Spleen (tissue), 11 donors: ENCODE results near the gene ASCC3. TPM values are rescaled to one million over a fixed set of nuclear protein-coding genes. Genes with fewer than 3 reads are reported as not detected.

ENCODE experiments used
- DNase-seq: peaks from one replicate; pipeline ENCODE4 v3.0.0-alpha.2; 2020
- H3K27ac ChIP-seq, 8 donors: fragments of 200-600 bp; sonication (generic) in 7 of 8; 1 replicate in 4 of 8; 2 replicates in 4 of 8; pipeline versions ENCODE4 v1.5.0 to v1.8.0; 2016 to 2021; ENCODE audit warnings: inconsistent platforms in 4 of 8, mild to moderate bottlenecking in 4 of 8, moderate library complexity in 1 of 8
- H3K27me3 ChIP-seq, 7 donors: fragments of 200-600 bp; sonication (generic) in 6 of 7; replicated peaks in 1 of 7; 1 replicate in 4 of 7; 2 replicates in 3 of 7; pipeline versions ENCODE4 v1.5.0 to v1.8.0; 2016 to 2021; ENCODE audit warnings: inconsistent platforms in 3 of 7, mild to moderate bottlenecking in 1 of 7
- H3K36me3 ChIP-seq, 6 donors: fragments of 200-600 bp; sonication (generic) in 5 of 6; 1 replicate in 4 of 6; 2 replicates in 2 of 6; pipeline versions ENCODE4 v1.5.0 to v1.8.0; 2016 to 2021; ENCODE audit warnings: inconsistent platforms in 2 of 6
- H3K4me1 ChIP-seq, 6 donors: fragments of 200-600 bp; sonication (generic) in 5 of 6; 1 replicate in 3 of 6; 2 replicates in 3 of 6; pipeline versions ENCODE4 v1.5.0 to v1.8.0; 2016 to 2021; ENCODE audit warnings: inconsistent platforms in 3 of 6
- H3K4me3 ChIP-seq, 8 donors: fragments of 200-600 bp; sonication (generic) in 7 of 8; 1 replicate in 4 of 8; 2 replicates in 4 of 8; pipeline versions ENCODE4 v1.5.0 to v1.8.0; 2016 to 2021; ENCODE audit warnings: inconsistent platforms in 4 of 8, mild to moderate bottlenecking in 4 of 8, moderate library complexity in 2 of 8
- H3K9me3 ChIP-seq, 8 donors: fragments of 200-600 bp; sonication (generic) in 7 of 8; 1 replicate in 4 of 8; 2 replicates in 4 of 8; pipeline versions ENCODE4 v1.5.0 to v1.8.0; 2016 to 2021; ENCODE audit warnings: inconsistent platforms in 4 of 8
- POLR2A ChIP-seq, 3 donors: fragments of 450-650 bp; IDR thresholded peaks; one replicate each; pipeline ENCODE4 v1.5.1; 2017; ENCODE audit warnings: antibody characterized with exemption in 3 of 3, mild to moderate bottlenecking in 1 of 3
- POLR2AphosphoS5 ChIP-seq, 3 donors: sonication (generic); formaldehyde crosslinking; IDR thresholded peaks; one replicate each; pipeline ENCODE4 v1.5.1; 2017; ENCODE audit warnings: antibody characterized with exemption in 3 of 3
- WGBS, 5 donors: extraction: QIAGEN DNeasy Blood & Tissue Kit in 3 of 5; methylation state at CpG; one replicate each; pipeline versions ENCODE4 v1.1.5 to v1.1.7; 2013 to 2018; 5-methylcytosine and 5-hydroxymethylcytosine counted together
- intact Hi-C: fragments of 100-400 bp; cut with DNase I; formaldehyde crosslinking; loops from one replicate; pipeline ENCODE4 v1.15.0; 2023; ENCODE audit warnings: low total_unique reads
- polyA plus RNA-seq, 3 donors: library from polyadenylated mRNA; stranded (reverse); fragments of 200-250 nt; gene quantifications; one replicate each; pipeline ENCODE4 v1.2.1, GENCODE V29; 2013
- total RNA-seq, 7 donors: library from RNA; depleted of rRNA in 3 of 7; stranded (reverse); fragments of >200 nt in 3 of 7; fragmentation: NEBNext Ultra II Directional in 4 of 7; extraction: Animal tissue kit (Norgen Biotek cat#: 25700) in 4 of 7; gene quantifications; one replicate each; pipeline versions ENCODE4 v1.1.0 to v1.2.1, GENCODE V29; 2016 to 2021
- TF ChIP-seq, protein P1 (sequence below), 11 experiments: fragments of 200-600 bp in 7 of 11; fragments of 450-650 bp in 4 of 11; sonication (generic) in 4 of 11; IDR thresholded peaks in 8 of 11; conservative IDR thresholded peaks in 3 of 11; 1 replicate in 7 of 11; 2 replicates in 4 of 11; pipeline versions ENCODE4 v1.4.0 to v1.8.0; 2016 to 2021; ENCODE audit warnings: antibody characterized with exemption in 11 of 11, inconsistent platforms in 4 of 11, mild to moderate bottlenecking in 1 of 11
- donor health status: healthy with polysubstance abuse.
- donor health status: DM: no; HTN: no; CAD: no; lungs with moderate emphysema.
- donor health status: DM: no; HTN: no; CAD: no.
- donor health status: Bipolar disorder and iron deficiency.
- donor health status: healthy.
- donor health status: DM: no; HTN: no; CAD: no.
- donor health status: DM: yes; HTN: yes; CAD: no.

The ASCC3 gene
- total and polyA plus RNA-seq, 10 donors, result 7.9 to 52.4 (median 40.8) TPM

DNA sequence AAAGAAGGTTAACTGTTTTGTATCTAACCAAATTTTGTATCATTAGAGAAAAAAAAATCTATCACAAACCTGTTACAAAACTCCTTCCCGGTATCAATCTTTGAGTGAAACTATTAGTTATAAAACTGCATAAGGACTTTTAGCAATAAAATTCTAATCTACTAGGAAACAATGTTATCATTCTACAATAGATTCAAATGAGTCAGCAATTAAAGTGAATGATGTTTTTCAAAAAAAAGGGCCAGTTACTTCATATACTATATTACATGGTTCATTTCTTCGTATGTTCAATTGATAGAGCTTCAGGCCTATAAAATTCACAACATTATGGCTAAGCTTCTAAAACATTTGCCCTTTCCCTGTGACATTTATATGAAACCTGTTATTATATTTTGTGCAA lies 15.6 kb downstream of the ASCC3 start:
- Histone ChIP-seq H3K27ac (no peak overlapping the region), H3K9me3 (no peaks in the 10 kb centered on the region), H3K27me3 (no peaks in the 10 kb centered on the region), H3K4me1 (no peaks in the 10 kb centered on the region), H3K36me3 (peaks cover 0 to 74% (median 24%) of the 10 kb centered on the region in 6 donors), H3K4me3 (no peak overlapping the region)
- TF ChIP-seq POLR2A (IDR thresholded peaks at IDR 0.05) (no peak), POLR2AphosphoS5 (IDR thresholded peaks at IDR 0.05) (no peak)
- TF ChIP-seq, protein P1, sequence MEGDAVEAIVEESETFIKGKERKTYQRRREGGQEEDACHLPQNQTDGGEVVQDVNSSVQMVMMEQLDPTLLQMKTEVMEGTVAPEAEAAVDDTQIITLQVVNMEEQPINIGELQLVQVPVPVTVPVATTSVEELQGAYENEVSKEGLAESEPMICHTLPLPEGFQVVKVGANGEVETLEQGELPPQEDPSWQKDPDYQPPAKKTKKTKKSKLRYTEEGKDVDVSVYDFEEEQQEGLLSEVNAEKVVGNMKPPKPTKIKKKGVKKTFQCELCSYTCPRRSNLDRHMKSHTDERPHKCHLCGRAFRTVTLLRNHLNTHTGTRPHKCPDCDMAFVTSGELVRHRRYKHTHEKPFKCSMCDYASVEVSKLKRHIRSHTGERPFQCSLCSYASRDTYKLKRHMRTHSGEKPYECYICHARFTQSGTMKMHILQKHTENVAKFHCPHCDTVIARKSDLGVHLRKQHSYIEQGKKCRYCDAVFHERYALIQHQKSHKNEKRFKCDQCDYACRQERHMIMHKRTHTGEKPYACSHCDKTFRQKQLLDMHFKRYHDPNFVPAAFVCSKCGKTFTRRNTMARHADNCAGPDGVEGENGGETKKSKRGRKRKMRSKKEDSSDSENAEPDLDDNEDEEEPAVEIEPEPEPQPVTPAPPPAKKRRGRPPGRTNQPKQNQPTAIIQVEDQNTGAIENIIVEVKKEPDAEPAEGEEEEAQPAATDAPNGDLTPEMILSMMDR (IDR thresholded peaks at IDR 0.05 in 8 of 11, conservative IDR thresholded peaks at IDR 0.05 in 3 of 11), result no peak
- WGBS, 5 donors, result 94 to 98% (median 96%) methylated on average over 2 of the region's 2 CpGs
- intact Hi-C loops, result no loop called here
- no peak for DNase-seq

DNA sequence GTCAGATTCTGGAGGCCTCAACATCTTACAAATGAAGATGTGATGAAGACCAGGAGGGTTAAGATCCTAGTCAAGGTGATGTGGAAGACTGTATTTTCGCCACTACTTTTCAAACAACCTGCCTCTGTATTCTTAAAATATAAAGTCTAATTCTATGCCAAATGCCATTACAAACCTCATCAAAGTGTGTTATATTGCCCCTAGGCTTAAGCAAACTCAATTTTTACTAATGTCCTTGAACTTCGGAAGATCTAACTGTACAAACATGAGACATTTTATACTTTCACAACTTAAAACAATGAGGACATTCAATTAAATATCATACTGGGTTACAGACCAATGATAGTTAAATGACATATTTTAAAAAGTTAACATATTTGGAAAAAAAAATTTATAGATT lies 19.1 kb downstream of the ASCC3 start:
- H3K4me3 ChIP-seq, result no peak overlapping the region
- intact Hi-C loops, result no loop called here
- 93 to 99% (median 94%) methylated on average over 2 of the region's 2 CpGs for WGBS, 5 donors
- TF ChIP-seq POLR2A (IDR thresholded peaks at IDR 0.05), result no peak
- TF ChIP-seq POLR2AphosphoS5 (IDR thresholded peaks at IDR 0.05), result no peak
- TF ChIP-seq, protein P1 (IDR thresholded peaks at IDR 0.05 in 8 of 11, conservative IDR thresholded peaks at IDR 0.05 in 3 of 11), result no peak
- peaks cover 0 to 7% (median 2%) of the 10 kb centered on the region in 8 donors for H3K9me3 ChIP-seq
- H3K4me1 ChIP-seq, result no peaks in the 10 kb centered on the region
- no peaks in the 10 kb centered on the region for H3K27me3 ChIP-seq
- H3K27ac ChIP-seq, result no peak overlapping the region
- no peak for DNase-seq
- peaks cover 2 to 97% (median 21%) of the 10 kb centered on the region in 6 donors for H3K36me3 ChIP-seq

GRCh38 chr6:100856146-100856545 lies 25.0 kb downstream of the ASCC3 start:
- H3K36me3 ChIP-seq, result peaks cover 0 to 58% (median 8%) of the 10 kb centered on the region in 6 donors
- no peak overlapping the region for H3K4me3 ChIP-seq
- TF ChIP-seq POLR2A (IDR thresholded peaks at IDR 0.05) (no peak), POLR2AphosphoS5 (IDR thresholded peaks at IDR 0.05) (no peak)
- TF ChIP-seq, protein P1 (IDR thresholded peaks at IDR 0.05 in 8 of 11, conservative IDR thresholded peaks at IDR 0.05 in 3 of 11), result no peak
- intact Hi-C loops, result no loop called here
- no peaks in the 10 kb centered on the region for H3K4me1 ChIP-seq
- peaks cover 0 to 22% (median 16%) of the 10 kb centered on the region in 8 donors for H3K9me3 ChIP-seq
- no peak overlapping the region for H3K27ac ChIP-seq
- H3K27me3 ChIP-seq, result no peaks in the 10 kb centered on the region
- no peak for DNase-seq

DNA sequence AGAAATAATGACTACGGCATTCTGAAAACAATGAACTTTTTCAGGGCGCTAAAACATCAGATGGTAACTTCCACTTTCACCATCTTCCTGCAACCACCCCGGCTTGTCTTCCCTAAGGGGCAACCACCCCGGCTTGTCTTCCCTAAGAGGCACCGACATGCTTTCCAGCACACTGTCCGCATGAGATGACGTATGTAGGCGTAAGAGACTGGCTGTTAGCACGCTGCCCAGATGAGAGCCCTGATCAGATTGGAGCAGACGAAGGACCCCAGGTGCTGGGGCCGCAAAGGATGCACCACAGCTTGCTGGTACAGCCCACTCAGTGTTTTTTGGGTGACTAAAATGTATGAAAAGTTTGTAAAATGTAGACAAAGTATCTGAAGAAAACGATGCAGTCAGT lies 29.3 kb downstream of the ASCC3 start:
- Histone ChIP-seq H3K27ac (no peak overlapping the region), H3K4me3 (no peak overlapping the region), H3K9me3 (peaks cover 0 to 14% (median 11%) of the 10 kb centered on the region in 8 donors), H3K27me3 (no peaks in the 10 kb centered on the region), H3K4me1 (peaks cover 0 to 3% (median 0%) of the 10 kb centered on the region in 6 donors), H3K36me3 (peaks cover 0 to 36% (median 6%) of the 10 kb centered on the region in 6 donors)
- TF ChIP-seq POLR2A (IDR thresholded peaks at IDR 0.05) (no peak), POLR2AphosphoS5 (IDR thresholded peaks at IDR 0.05) (no peak)
- WGBS, 5 donors, result 97 to 99% (median 97%) methylated on average over 12 of the region's 12 CpGs
- DNase-seq, result peak; percentile 33
- intact Hi-C loops, result no loop called here

DNA sequence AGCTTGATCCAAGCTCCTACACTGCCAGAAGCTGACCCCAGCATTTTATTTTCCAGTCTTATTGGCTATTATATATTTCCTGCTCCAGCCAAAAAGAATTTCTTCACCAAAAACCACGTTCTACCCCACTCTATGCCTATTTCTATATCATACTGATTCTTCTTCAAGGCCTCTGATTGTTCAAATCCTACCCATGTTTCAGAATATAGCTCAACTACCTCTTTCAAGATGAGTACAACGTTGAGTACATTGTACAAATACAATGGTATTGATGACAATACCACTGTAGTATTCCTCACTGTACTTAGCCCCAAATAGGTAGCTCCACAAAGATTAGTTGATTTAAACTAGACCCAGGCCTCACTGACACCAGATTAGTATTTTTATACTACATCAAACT lies 31.0 kb downstream of the ASCC3 start:
- 76 to 88% (median 80%) methylated on average over 2 of the region's 2 CpGs for WGBS, 5 donors
- H3K36me3 ChIP-seq, result peaks cover 0 to 26% (median 6%) of the 10 kb centered on the region in 6 donors
- intact Hi-C loops, result no loop called here
- H3K9me3 ChIP-seq, result no peaks in the 10 kb centered on the region
- no peak overlapping the region for H3K27ac ChIP-seq
- peaks cover 0 to 8% (median 6%) of the 10 kb centered on the region in 6 donors for H3K4me1 ChIP-seq
- DNase-seq, result no peak
- no peak overlapping the region for H3K4me3 ChIP-seq
- H3K27me3 ChIP-seq, result no peaks in the 10 kb centered on the region
- TF ChIP-seq, protein P1 (IDR thresholded peaks at IDR 0.05 in 8 of 11, conservative IDR thresholded peaks at IDR 0.05 in 3 of 11), result no peak
- TF ChIP-seq POLR2A (IDR thresholded peaks at IDR 0.05) (no peak), POLR2AphosphoS5 (IDR thresholded peaks at IDR 0.05) (no peak)
